ENCODE results near the gene TOB1.

GRCh38 chr17:50835301-50836234 is 30.6 kb downstream of the TOB1 start, which contains the start of gene WFIKKN2:
- TF ChIP-seq CTCF (conservative IDR thresholded peaks at IDR 0.05; ENCODE audit: low read depth in 2 of 2), result no peak
- no peak for TF ChIP-seq POLR2AphosphoS5 (IDR thresholded peaks at IDR 0.05; ENCODE audit: low read depth)
- no peak for TF ChIP-seq EZH2 (IDR thresholded peaks at IDR 0.05; ENCODE audit: low read depth, unreplicated experiment)
- TF ChIP-seq CREB1 (CRISPR knock-in tag; IDR thresholded peaks at IDR 0.05; ENCODE audit: low read depth), result no peak
- TF ChIP-seq REST (IDR thresholded peaks at IDR 0.05; ENCODE audit: unreplicated experiment), result no peak
- TF ChIP-seq ZNF331 (CRISPR knock-in tag; IDR thresholded peaks at IDR 0.05; ENCODE audit: low read depth), result no peak
- TF ChIP-seq EZH2phosphoT487 (IDR thresholded peaks at IDR 0.05; ENCODE audit: unreplicated experiment), result no peak
- no peak for TF ChIP-seq ZNF114 (CRISPR knock-in tag; IDR thresholded peaks at IDR 0.05)
- TF ChIP-seq NANOG (IDR thresholded peaks at IDR 0.05; ENCODE audit: borderline replicate concordance), result no peak
- TF ChIP-seq JUNB (IDR thresholded peaks at IDR 0.05; ENCODE audit: unreplicated experiment), result no peak
- TF ChIP-seq ETS1 (IDR thresholded peaks at IDR 0.05), result no peak
